Psoas muscle (tissue), 8 donors: Measurements from ENCODE around the gene CCDC63. TPM values are rescaled to one million over a fixed set of nuclear protein-coding genes. Genes with fewer than 3 reads are reported as not detected.
A peak's percentile ranks its signal among the peaks of the same experiment; 100 is the strongest.

ENCODE experiments used
- ATAC-seq, 4 donors: fragments of 200-7000 bp; cut with Tn5 transposase; one replicate each; pipeline ENCODE4 v1.9.1; 2020; ENCODE audit warnings: moderate library complexity in 3 of 4, mild to moderate bottlenecking in 2 of 4
- DNase-seq, 2 donors: peaks; one replicate each; pipeline ENCODE4 v3.0.0-alpha.2; 2020
- H3K27ac ChIP-seq: fragments of 200-600 bp; one replicate; pipeline ENCODE4 v1.8.0; 2022
- H3K27me3 ChIP-seq, 3 donors: fragments of 200-600 bp in 1 of 3; one replicate each; pipeline versions ENCODE4 v1.6.1 to v1.8.0; 2013 to 2022; ENCODE audit warnings: low read length in 2 of 3, mild to moderate bottlenecking in 2 of 3, moderate library complexity in 1 of 3; ENCODE audit not compliant: insufficient read depth in 3 of 3
- H3K36me3 ChIP-seq, 2 donors: fragments of 200-600 bp in 1 of 2; one replicate each; pipeline versions ENCODE4 v1.6.1 to v1.8.0; 2013 to 2022; ENCODE audit warnings: low read depth in 1 of 2, mild to moderate bottlenecking in 1 of 2, moderate library complexity in 1 of 2; ENCODE audit not compliant: insufficient read depth in 1 of 2
- H3K4me1 ChIP-seq: fragments of 200-600 bp; one replicate; pipeline ENCODE4 v1.8.0; 2022
- H3K4me3 ChIP-seq: fragments of 200-600 bp; one replicate; pipeline ENCODE4 v1.8.0; 2022; ENCODE audit warnings: mild to moderate bottlenecking
- H3K9me3 ChIP-seq: fragments of 200-600 bp; one replicate; pipeline ENCODE4 v1.8.0; 2022
- CTCF ChIP-seq: fragments of 200-600 bp; IDR thresholded peaks from one replicate; pipeline ENCODE4 v1.8.0; 2022; ENCODE audit warnings: antibody characterized with exemption
- WGBS, 3 donors: extraction: QIAGEN DNeasy Blood & Tissue Kit; methylation state at CpG; one replicate each; pipeline versions ENCODE4 v1.1.6 to v1.1.7; 2013; 5-methylcytosine and 5-hydroxymethylcytosine counted together
- intact Hi-C, 2 donors: fragments of 100-400 bp; cut with DNase I; formaldehyde crosslinking; loops; one replicate each; pipeline versions ENCODE4 v1.11.0 to v1.14.2; 2022
- polyA plus RNA-seq, 3 donors: library from polyadenylated mRNA; stranded (reverse); fragments of 200-250 nt; gene quantifications; one replicate each; pipeline ENCODE4 v1.2.3, GENCODE V29; 2013
- total RNA-seq, 4 donors: library from RNA; stranded (reverse); fragmentation: NEBNext Ultra II Directional in 2 of 4; extraction: Animal tissue kit (Norgen Biotek cat#: 25700) in 2 of 4; gene quantifications; one replicate each; pipeline versions ENCODE4 v1.2.1 to v1.2.4, GENCODE V29; 2021 to 2023
- donor health status: healthy with polysubstance abuse.
- donor health status: DM: no; HTN: no; CAD: no; lungs with moderate emphysema.
- donor health status: Bipolar disorder and iron deficiency.
- donor health status: healthy.
- donor health status: DM: yes; HTN: yes; CAD: no.
- donor health status: DM: no; HTN: no; CAD: no.
- donor health status: DM: no; HTN: no; CAD: no.
- donor health status: DM: yes; HTN: yes; CAD: no.

The CCDC63 gene
- total and polyA plus RNA-seq, 7 donors = not detected

GRCh38 chr12:110844131-110844530, 2.7 kb upstream of the CCDC63 start:
- no peak for ATAC-seq
- no peak for TF ChIP-seq CTCF
- Histone ChIP-seq H3K27ac (no peak overlapping the region), H3K36me3 (no peaks in the 10 kb centered on the region), H3K9me3 (no peaks in the 10 kb centered on the region), H3K27me3 (peaks cover 0 to 17% (median 8%) of the 10 kb centered on the region in 3 donors), H3K4me1 (peaks cover 4% of the 10 kb centered on the region), H3K4me3 (no peak overlapping the region)
- no peak for DNase-seq
- intact Hi-C loops = no loop called here
- WGBS, 3 donors = 63 to 68% (median 67%) methylated on average over 3 of the region's 3 CpGs

GRCh38 chr12:110844551-110845338, 2.0 kb upstream of the CCDC63 start:
- WGBS, 3 donors = 25 to 32% (median 31%) methylated on average over 15 of the region's 15 CpGs
- peak; percentile 50 to 58 for DNase-seq
- H3K4me3 ChIP-seq = no peak overlapping the region
- TF ChIP-seq CTCF = no peak
- peaks cover 4% of the 10 kb centered on the region for H3K4me1 ChIP-seq
- no peaks in the 10 kb centered on the region for H3K36me3 ChIP-seq
- ATAC-seq = peak; percentile 69 to 88 (median 84)
- no peaks in the 10 kb centered on the region for H3K9me3 ChIP-seq
- intact Hi-C loops = loop anchor here in 1 of 2 donors (5.0 kb wide), 1 partner anchor 43 kb away; no protein-coding TSS in a partner anchor
- peaks cover 0 to 17% (median 8%) of the 10 kb centered on the region in 3 donors for H3K27me3 ChIP-seq
- H3K27ac ChIP-seq = no peak overlapping the region

GRCh38 chr12:110845339-110845682, 1.5 kb upstream of the CCDC63 start:
- Histone ChIP-seq H3K36me3 (no peaks in the 10 kb centered on the region), H3K4me1 (peaks cover 4% of the 10 kb centered on the region), H3K4me3 (no peak overlapping the region), H3K27me3 (peaks cover 0 to 17% (median 8%) of the 10 kb centered on the region in 3 donors), H3K9me3 (no peaks in the 10 kb centered on the region), H3K27ac (no peak overlapping the region)
- ATAC-seq (no peak), DNase-seq (no peak)
- 74 to 81% (median 76%) methylated on average over 4 of the region's 4 CpGs for WGBS, 3 donors
- intact Hi-C loops = loop anchor here in 1 of 2 donors (5.0 kb wide), 1 partner anchor 42 kb away; no protein-coding TSS in a partner anchor
- TF ChIP-seq CTCF = no peak

- no peak for TF ChIP-seq CTCF
- peaks cover 0 to 17% (median 11%) of the 10 kb centered on the region in 3 donors for H3K27me3 ChIP-seq
- no peaks in the 10 kb centered on the region for H3K36me3 ChIP-seq
- ATAC-seq (no peak), DNase-seq (no peak)
- H3K27ac ChIP-seq = no peak overlapping the region
- no peaks in the 10 kb centered on the region for H3K9me3 ChIP-seq
- peaks cover 4% of the 10 kb centered on the region for H3K4me1 ChIP-seq
- H3K4me3 ChIP-seq = no peak overlapping the region
- WGBS, 3 donors = 96 to 97% (median 97%) methylated on average over 6 of the region's 6 CpGs
- intact Hi-C loops = loop anchor here in 1 of 2 donors (5.0 kb wide), 1 partner anchor 39 kb away; no protein-coding TSS in a partner anchor
Measured at GRCh38 chr12:110848314-110848923, 1.6 kb downstream of the CCDC63 start.
